ENCODE results near the gene CADPS.

DNA sequence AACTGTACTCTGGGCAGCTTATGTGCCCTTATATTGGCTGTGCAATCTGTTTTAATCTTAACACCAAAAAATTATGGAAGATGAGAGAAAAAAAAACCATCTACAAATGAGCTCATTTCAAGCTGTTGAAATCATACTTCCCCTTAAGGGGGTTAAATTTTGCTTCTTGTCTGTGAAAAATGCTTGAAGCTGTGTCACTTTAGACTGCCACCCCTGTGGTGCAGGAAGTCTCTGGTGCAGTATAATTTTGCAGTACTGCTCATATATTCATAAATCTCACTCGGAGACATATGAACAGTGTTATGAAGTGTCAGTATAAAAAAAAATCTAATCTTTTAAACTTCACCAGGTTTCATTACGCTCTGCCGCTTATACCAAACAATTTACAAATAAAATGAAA lies 471.5 kb downstream of the CADPS start:
- TF ChIP-seq, protein P1, sequence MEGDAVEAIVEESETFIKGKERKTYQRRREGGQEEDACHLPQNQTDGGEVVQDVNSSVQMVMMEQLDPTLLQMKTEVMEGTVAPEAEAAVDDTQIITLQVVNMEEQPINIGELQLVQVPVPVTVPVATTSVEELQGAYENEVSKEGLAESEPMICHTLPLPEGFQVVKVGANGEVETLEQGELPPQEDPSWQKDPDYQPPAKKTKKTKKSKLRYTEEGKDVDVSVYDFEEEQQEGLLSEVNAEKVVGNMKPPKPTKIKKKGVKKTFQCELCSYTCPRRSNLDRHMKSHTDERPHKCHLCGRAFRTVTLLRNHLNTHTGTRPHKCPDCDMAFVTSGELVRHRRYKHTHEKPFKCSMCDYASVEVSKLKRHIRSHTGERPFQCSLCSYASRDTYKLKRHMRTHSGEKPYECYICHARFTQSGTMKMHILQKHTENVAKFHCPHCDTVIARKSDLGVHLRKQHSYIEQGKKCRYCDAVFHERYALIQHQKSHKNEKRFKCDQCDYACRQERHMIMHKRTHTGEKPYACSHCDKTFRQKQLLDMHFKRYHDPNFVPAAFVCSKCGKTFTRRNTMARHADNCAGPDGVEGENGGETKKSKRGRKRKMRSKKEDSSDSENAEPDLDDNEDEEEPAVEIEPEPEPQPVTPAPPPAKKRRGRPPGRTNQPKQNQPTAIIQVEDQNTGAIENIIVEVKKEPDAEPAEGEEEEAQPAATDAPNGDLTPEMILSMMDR (IDR thresholded peaks at IDR 0.05), result no peak
- TF ChIP-seq POLR2A (IDR thresholded peaks at IDR 0.05; ENCODE audit: low read depth), result no peak
- TF ChIP-seq POLR2AphosphoS5 (IDR thresholded peaks at IDR 0.05), result no peak
- no peak for TF ChIP-seq EP300 (IDR thresholded peaks at IDR 0.05)
